IPS DF 4.7 (cell line): ENCODE results near the gene IQSEC1.

Source experiments
- DNase-seq: peaks from one replicate; pipeline ENCODE4 v3.0.0-alpha.2; 2013; ENCODE audit warnings: low spot score; ENCODE audit errors: extremely low read depth

IQSEC1 gene

DNA sequence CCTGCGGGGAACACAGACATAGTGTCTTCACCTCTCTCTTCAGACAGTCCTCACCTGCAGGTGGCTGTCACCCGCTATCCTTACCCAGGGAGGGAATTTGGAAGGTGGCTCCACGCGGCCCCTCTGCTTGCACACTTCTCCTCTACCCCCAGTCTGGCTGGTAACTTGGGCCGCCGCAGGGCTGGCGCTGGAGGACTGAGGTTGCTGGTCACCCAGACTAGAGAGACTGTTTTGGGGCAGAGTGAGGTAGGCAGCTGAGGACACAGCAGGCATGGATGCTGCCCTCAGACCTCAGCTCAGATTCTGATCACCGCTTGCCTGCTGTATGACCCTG, 12.6 kb upstream of the IQSEC1 start:
- DNase-seq: no peak

DNA sequence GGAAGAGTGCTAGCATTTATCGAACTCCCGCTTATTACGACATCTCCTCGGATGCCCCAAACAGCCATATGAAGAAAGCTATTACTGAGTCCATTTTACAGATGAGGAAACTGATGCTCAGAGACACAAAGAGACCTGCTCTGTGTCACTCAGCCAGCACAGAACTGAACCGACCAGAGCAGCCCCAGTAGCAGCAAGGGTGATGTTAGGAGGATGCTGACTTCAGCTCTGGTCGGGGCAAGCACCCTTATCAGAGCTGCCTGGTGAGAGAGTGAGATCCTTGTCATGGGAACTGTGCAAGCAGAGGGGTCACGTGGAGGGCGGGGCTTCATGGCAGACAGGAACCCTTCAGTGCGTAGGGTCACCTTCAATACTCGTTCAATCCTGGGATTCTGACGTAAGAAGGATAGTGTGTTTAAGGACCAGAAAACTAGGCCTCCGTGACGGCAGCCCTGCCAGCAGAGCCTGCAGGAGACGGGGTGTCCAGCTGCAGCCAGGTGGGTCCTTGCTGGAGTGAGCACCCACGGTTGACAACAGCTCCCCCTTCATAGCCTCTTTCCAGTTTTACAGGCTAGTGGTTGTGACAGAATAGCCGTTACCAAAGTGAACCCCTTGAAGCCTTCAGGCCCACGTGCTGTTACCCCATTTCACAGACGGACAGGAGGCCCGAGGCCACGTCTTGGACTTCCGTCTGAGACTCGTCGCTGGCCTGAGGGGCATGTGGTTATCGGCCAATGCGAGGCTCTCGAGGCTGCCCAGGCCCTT, 12.0 kb upstream of the IQSEC1 start:
- DNase-seq: no peak

DNA sequence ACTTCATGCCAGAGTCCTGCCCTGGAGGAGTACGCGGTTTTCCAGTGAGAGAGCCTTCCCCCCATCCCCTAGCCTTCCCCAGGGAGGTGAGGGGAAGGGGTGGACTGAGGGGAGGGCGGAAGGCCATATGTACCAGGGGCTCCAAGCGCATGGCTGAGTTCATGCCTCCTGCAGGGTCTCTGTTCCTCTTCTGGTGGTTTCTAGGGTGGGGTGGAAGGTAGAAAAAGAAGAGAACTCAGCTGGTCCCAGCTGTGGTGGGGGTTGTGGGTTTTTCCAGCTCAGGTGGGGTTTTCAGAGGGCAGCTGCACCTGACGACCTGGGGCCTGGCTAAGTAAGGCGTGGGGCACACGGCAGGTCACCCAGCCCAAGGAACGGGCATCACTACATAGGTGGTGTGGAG, 10.7 kb upstream of the IQSEC1 start:
- no peak for DNase-seq

DNA sequence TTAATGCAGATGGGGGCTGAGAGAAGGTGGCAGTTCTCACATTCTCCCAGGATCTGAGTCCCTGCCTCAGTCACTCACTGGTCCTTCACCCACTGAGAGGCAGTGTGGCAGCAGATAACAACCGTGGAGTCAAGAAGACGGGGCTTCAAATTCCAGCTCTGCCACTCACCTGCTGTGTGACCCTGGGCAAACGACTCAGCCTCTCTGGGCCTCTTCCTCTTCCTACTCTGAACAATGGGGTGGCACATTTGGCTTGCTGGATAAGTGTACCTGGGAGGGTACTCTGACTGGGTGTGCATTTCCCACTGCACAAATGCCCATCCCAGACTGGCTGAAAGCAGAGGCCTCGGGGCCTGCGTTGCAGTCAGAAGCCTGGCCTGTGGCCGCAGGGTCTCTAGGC, 10.0 kb upstream of the IQSEC1 start:
- DNase-seq: no peak

DNA sequence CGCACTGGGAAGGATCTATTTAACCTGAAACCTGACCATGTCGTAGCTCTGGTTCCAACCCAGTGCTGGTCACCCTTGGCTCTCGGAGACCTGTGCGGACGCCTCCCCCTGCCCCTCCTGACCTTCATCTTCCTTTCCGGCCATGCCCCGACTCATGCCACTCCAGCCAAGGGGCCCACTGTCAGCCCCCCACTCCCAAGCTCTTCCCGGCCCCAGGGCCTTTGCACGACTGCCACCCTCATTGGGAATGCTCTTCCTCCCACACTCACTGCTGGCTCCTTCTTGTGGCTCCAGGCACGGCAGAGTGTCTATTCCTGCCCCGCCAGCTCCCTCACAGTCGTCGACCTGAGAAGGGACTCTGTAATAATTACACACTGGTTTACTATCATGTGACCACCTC, 9.4 kb upstream of the IQSEC1 start:
- DNase-seq: no peak

DNA sequence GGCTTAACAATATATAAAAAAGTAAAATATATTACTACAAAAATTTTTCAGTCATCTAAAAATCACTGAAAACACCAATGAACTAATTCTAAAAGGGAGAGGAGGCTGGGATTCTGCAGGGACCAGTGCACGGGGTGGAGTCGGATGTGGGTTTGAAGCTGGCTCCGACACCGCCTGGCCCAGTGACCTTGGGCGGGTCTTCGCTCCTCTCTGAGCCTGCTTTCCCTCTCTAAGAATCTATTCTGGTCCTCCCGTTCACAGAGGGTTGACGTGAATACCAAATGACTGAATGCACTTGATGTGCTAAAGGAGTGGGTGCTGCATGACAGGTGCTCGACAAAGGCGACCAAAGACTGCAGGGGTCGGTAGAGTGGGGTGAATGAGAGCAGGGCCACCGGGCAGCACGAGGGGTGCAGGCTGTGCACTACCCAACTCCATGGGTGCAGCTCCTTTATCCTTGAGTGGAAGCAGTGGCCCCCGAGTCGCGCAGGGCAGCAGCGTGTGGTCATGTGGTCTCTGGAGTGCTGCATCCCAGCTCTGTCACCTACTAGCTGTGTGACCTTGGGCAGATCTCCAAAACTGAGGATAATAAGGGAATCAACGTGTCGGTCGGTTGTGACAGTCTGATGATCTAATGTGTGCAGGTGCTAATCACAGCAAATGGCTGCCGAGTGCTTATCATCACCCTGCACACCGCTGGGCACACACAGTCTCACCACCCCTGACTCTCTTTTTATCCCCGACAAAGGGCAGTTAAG, 8.6 kb upstream of the IQSEC1 start:
- DNase-seq: no peak

DNA sequence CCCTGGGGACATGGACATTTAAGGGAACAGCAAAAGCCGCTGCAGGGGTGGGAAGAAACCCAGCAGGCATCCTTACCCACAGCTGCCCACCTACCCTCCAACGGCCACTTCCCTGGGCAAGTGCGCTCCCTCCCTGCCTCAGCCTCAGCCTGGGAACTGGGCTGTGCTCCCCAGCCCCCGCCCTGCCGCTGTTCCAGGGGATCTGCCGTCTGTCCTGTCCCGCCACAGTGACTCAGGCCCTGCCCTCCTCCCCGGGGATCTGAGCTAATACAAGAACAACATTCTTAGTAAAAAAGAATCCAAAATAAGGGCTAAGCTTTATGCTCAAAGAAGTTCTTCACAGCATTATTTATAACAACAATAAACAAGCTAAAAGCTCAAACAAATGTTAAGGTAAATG, 7.4 kb upstream of the IQSEC1 start:
- DNase-seq: no peak

DNA sequence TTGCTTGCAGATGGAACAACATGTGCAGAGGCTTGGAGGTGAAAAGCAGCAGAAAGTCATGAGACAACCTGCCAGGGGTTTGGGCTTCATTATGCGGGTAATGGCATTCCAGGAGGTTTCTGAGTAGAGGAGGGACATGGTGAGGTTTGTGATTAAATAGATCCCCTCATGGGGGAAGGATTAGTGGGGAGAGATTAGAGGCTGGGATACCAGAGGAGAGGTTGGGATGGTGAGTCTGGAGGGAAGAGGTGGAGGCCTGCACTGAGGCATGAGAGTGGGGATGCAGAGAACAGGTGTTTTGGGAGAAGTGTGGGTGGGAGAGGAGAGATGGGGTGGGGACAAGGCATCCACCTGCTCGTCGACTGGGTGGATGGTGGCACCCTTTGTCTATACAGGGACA, 6.8 kb upstream of the IQSEC1 start:
- no peak for DNase-seq

DNA sequence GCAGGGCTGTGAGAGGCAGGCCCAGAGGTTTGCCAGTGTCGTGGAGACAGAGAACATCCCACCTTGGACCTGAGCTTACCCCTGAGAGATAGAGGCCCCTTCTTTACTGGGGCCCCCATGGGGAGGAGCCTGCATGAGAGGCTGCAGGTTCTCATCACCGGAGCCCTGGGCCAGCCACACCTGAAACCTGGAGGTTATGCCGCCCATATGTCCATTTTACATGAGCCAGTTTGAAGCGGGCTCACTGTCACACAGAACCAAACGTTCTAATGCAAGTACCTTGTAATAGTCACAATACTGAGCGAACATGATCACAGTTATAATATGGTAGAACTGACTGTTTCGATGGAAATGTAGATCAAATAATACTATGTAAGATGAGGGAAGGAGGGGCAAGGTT, 6.3 kb upstream of the IQSEC1 start:
- DNase-seq: no peak

DNA sequence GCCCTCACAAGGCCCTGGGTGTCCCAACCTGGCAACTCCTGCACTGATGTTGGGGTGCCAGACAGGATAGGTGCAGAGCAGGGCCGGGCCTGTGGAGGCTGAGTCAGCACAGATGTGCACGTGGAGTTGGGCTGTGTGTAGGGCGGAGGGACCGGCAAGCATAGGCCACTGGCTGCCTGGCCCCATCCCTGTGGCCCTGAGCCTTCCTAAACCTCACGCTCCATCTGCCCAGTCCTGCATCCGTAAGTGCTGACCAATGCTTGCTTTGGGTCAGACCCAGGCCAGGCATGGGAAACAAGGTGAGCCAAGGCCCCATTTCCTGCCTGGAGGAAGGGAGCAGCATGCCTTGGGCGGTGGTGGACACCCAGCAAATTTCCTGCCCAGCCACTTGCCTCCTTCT, 5.8 kb upstream of the IQSEC1 start:
- DNase-seq: no peak

DNA sequence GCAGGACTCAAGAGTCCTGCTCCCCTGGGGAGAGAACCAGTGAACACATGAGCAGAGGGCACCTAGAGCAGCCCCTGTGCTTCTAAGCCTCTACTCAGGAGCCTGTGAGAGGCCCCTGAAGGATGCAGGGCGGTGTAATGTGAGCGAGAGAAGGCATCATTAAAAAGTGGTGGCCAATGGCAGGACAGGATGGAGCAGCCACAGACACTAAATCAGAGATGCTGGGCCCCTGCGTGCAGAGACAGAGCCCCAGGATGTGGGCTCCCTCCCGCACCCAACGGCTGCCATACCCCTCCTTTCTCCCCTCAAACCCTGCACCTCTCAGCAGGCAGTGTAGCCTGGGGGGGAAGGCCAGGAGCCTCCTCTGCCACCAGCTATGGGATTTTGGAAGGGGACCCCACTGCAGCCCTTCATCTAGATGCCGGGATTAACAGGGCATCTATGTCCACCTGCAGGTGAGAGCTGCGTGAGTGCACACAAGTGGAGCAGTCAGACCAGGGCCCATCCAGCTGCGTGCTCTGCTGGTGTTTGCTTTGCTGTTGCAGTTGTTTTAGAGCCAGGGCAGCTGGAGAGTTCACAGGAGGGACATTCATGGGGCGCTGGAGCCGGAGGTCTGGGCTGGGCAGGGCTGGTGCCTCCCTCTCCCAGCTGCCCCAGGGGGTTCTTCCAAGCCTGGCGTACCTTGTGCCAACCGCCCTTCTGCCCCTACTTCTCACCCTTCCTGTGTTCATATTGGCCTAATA, 5.1 kb upstream of the IQSEC1 start:
- no peak for DNase-seq

DNA sequence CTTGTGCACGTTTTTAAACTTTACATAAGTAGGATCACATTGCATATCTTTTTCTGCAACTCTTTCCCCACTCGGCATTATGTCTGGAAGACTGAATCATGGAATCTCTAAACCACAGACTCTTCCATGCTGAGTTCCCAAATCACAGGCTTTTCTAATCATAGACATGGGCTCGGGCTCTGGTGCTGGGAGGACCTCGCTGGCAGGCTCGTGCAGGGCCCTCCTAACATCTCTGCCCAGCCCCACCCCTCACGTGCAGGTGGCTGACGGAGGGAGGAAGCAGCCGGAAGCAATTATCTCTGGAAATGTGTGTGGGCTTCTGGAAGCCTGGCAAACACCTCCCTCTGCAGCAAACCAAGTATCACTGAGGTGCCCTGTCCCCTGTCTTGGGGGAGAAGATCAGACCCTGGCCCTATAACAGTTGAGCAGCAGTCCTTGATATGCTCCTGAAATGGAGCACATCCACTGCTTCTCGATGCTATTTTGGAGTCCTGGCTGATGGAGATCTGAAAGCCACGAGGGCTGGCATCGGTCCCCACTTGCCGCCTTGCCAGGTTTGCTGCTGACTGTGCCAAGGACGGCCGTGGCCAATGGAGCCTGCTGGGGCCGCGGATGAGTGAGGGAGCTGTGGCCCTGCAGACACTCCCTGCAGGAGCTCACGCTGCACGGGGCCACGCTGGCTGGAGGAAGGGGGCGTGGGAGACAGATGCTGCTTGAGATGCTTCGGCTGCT, 4.4 kb upstream of the IQSEC1 start:
- DNase-seq: no peak

DNA sequence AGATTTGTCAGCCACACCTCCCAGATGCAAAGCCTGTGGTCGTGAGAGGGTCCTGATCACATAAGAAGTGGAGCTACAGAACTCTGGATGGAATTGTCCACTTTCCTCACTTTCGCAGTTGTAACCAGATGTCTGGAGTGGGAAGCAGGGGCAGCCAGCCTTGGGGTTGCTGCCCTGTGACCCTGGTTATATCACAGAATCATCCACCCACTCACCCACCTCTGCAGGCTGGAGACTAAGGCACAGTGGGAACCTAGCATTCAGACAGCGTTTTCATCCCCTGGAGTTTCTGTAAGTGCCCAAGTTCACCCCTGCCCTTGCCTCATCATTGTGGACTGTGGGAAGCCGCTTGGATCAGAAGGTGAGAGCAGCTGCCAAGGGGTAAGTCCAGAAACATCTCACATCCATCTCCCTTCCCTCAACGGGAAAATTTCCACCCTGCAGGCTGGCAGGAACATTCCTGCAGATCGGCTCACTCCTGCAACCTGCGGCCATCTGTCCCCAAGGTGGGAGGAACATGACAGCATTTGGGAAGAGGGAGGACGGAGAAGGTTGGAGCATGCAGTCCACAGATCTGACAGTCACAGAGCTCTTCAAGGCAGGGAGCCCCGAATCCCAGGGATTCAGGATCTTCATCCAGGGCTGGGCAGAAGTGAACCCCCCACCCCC, 2.9 kb upstream of the IQSEC1 start:
- no peak for DNase-seq

DNA sequence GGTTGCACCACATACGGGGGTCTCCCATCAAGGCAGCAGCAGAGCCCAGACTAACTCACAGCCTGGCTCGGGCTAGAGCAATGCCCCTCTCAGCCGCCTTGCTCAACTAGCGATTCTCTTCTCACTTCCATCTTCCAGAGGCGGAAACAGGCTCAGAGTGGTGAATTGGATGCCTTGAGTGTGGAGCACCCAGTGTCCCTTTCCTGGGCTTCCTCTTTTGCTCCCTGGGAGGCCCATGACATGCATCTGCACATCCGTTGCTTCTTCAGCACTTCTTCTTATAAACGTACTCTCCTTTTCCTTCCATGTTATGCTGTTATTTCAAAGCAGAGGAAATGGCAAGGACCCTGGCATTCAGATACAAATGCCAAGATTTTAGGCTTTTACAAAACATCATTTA, 2.1 kb upstream of the IQSEC1 start:
- DNase-seq: no peak

DNA sequence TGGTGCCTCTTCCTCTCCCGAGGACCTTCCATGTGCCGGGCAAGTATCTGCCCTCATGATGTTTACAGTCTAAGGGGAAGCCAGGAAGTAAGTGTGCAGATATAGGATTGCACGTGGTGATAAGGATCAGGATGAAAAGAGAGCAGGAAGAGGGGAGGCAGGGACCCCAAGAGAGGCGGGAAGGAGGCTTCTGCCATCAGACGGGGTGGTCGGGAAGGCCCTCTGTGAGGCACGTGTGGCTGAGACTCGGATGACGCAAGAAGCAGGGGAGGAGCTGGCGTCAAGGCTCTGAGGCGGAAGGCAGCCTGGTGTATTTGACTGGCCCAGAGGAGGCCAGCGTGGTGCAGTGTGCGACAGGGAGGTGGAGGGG, 762 bp upstream of the IQSEC1 start:
- no peak for DNase-seq

DNA sequence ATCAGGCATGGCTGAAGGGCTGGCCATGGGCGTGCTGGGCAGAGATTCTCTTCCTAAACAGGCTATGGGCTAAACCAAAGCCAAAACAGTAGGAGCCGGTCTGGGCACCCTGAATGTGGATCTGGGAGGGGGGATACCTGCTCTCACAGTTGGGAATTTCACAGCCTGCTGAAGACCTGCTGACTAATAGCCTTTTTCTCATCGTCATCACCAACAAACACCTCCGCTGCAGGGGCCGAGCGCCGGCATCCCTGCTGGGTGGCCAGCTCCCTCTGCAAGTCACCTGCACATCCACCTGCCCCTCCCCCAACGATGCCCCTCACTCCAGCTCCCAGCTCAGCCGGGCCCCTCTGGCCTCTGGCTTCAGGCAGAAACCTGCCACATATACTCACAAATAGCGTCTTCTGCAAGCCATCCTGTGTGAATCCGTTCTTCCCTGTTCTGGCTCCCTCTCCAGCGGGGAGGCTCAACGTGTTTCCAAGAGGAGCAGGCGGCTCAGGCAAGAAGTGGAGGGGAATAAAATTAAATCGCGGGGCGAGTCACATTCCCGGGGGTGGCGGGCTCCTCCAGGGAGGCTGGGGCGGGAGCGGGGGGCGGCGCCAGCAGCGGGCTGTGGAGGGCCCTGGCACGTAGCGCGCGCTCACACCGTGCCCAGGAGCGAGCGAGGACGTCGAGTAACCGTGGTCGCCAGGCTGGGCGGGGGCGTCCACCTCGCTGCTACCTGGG, 466 bp downstream of the IQSEC1 start:
- DNase-seq: no peak

DNA sequence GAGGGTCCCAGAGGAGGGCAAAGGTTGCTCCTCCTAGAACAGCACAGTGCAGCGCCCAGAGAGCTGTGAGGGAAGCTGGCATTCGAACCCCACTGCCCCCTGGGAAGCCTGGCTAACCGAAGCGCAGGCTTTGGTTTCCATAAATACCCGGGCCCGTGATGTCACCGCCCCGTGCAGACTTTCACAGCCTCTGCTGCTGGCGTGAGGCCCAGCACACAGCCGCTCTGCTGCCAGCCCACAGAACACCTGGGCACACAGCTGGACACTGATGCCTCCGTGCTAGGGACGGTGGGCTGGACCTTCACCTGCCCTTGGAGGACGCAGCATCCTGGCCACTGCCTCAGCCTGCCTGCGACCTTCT, 1.0 kb downstream of the IQSEC1 start:
- DNase-seq: no peak

DNA sequence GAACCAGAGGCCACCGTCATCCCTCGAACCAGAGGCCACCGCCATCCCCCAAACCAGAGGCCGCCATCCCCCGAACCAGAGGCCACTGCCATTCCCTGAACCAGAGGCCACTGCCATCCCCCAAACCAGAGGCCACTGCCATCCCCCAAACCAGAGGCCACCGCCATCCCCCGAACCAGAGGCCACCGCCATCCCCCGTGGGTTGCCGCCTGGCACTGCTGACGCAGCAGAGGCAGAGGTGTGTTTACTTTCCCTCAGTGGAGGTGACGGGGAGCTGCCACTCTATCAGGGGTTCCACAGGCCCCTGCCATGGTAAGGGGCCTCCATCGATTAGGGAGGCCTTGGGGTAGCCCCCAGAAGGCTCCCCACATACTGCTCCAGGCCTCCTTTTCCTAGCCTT, 1.5 kb downstream of the IQSEC1 start:
- DNase-seq: no peak

DNA sequence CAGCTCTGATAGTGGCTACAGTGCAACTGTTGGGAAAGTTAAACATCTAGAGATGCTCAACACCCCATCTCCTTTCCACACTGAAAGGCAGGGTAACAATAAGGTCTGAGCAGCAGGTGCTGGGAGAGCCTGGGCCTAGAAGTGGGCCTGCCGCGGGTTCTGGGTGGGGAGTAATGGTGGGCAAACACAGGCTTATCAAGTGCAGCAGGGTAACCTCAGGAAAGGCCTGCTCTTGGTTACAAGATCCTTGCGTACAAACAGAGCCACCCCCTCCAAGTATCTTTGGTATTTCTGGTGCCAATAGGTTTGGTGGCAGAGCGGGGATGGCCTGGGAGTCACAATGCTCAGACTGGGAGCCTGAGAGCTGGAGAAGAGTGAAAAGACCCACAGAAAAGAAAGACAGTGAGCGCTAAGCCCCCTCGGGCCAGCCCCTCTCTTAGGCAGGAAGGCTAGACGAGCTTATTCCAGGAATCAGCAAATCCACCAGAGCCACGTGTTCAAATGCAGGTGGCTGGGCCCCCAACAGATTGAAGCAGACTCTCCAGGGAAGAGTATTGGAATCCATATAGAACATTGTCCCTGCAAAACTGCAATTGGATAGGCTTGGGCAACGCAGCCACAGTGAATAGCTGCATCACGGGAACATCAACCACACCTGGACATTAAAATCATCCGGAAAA, 2.7 kb downstream of the IQSEC1 start:
- no peak for DNase-seq

DNA sequence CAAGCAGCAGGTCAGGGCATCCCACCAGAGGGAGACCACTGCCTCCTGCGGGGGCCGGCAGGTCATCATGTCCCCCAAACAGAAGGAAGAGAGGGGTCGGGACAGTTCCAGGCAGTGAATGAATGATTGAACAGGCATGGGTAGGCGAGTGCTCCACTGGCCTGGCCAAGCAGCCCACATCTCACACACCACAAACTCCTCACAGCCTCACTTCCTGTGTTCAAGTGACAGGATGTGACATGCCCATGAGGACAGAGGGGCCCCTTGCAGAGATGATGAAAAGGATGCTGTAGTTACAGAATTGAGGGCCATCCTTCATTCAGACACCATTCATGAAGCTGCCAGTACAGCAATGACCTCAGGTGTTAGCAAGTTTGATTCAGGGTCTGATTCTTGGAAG, 3.7 kb downstream of the IQSEC1 start:
- DNase-seq: no peak
